Naive thymus-derived CD8-positive, alpha-beta T cell (primary cell): ENCODE data around the gene DHX35. TPM values are rescaled to one million over a fixed set of nuclear protein-coding genes. Genes with fewer than 3 reads are reported as not detected.

Source experiments
- ATAC-seq, 2 donors: fragments of 150-1000 bp; cut with Tn5 transposase in 1 of 2; sonication (Bioruptor Pico), chemical (Tn5 transposase) in 1 of 2; 1 replicate in 1 of 2; 2 replicates in 1 of 2; pipeline ENCODE4 v1.10.0; 2021; ENCODE audit warnings: mild to moderate bottlenecking in 2 of 2, moderate library complexity in 2 of 2
- POLR2A ChIA-PET: fragments of 350-600 bp; sonication (Branson Sonifier 250); formaldehyde crosslinking; loops from one replicate; lab custom pipeline; 2021; ENCODE audit warnings: antibody characterized with exemption; lab: Charles Lee
- DNase-seq, 10 donors: peaks; one replicate each; pipeline versions ENCODE4 v3.0.0 to v3.0.0-alpha.2; 2020 to 2022
- H3K27ac Mint-ChIP-seq, 10 donors: one replicate each; pipeline ENCODE4 v1.8.0; 2020 to 2022; ENCODE audit warnings: mild to moderate bottlenecking in 10 of 10, mixed read lengths in 10 of 10, moderate library complexity in 4 of 10, inconsistent platforms in 1 of 10
- H3K27me3 Mint-ChIP-seq, 5 donors: one replicate each; pipeline ENCODE4 v1.8.0; 2021 to 2022; ENCODE audit warnings: mixed read lengths in 5 of 5
- H3K36me3 Mint-ChIP-seq, 3 donors: one replicate each; pipeline ENCODE4 v1.8.0; 2020 to 2022; ENCODE audit warnings: mixed read lengths in 3 of 3, mild to moderate bottlenecking in 2 of 3, inconsistent platforms in 1 of 3
- H3K4me1 Mint-ChIP-seq, 4 donors: one replicate each; pipeline ENCODE4 v1.8.0; 2021 to 2022; ENCODE audit warnings: mixed read lengths in 4 of 4
- H3K4me3 Mint-ChIP-seq, 10 donors: one replicate each; pipeline ENCODE4 v1.8.0; 2020 to 2022; ENCODE audit warnings: mild to moderate bottlenecking in 10 of 10, mixed read lengths in 10 of 10, moderate library complexity in 6 of 10, inconsistent platforms in 1 of 10
- H3K9me3 Mint-ChIP-seq, 9 donors: one replicate each; pipeline ENCODE4 v1.8.0; 2020 to 2022; ENCODE audit warnings: mixed read lengths in 9 of 9, mild to moderate bottlenecking in 3 of 9, inconsistent platforms in 1 of 9, moderate library complexity in 1 of 9
- polyA plus RNA-seq, 3 donors: library from polyadenylated mRNA; unstranded; fragments of 300-500 nt; fragmentation: Illumina TruSeq; gene quantifications; one replicate each; pipeline ENCODE4 v1.2.3, GENCODE V29; 2021
- total RNA-seq, 8 experiments: library from RNA in 2 of 8; stranded (reverse) in 2 of 8; gene quantifications; one replicate each; pipeline ENCODE4 v1.2.3 and lab custom pipeline; 2021 to 2026

The DHX35 gene
- total and polyA plus RNA-seq, 5 experiments from 2014 or later: 5.4 to 12.5 (median 7.5) TPM

GRCh38 chr20:39082622-39083398, 120.7 kb downstream of the DHX35 start:
- Mint-ChIP-seq H3K36me3 (peaks cover 0 to 2% (median 0%) of the 10 kb centered on the region in 3 donors), H3K27ac (no peak overlapping the region)

GRCh38 chr20:39083761-39084160, 121.6 kb downstream of the DHX35 start:
- no peak for ATAC-seq
- no peak overlapping the region for H3K27ac Mint-ChIP-seq
- peaks cover 10 to 43% (median 12%) of the 10 kb centered on the region in 5 donors for H3K27me3 Mint-ChIP-seq
- H3K9me3 Mint-ChIP-seq: peaks cover 0 to 2% (median 0%) of the 10 kb centered on the region in 9 donors
- H3K4me1 Mint-ChIP-seq: no peaks in the 10 kb centered on the region
- POLR2A ChIA-PET: no interaction called here
- H3K4me3 Mint-ChIP-seq: no peak overlapping the region
- no peak for DNase-seq
- H3K36me3 Mint-ChIP-seq: peaks cover 0 to 2% (median 0%) of the 10 kb centered on the region in 3 donors

More at GRCh38 chr20:39082622-39083398, 120.7 kb downstream of the DHX35 start:
- DNase-seq (no peak), ATAC-seq (no peak)
- Mint-ChIP-seq H3K4me1 (no peaks in the 10 kb centered on the region), H3K9me3 (peaks cover 0 to 2% (median 0%) of the 10 kb centered on the region in 9 donors), H3K4me3 (no peak overlapping the region), H3K27me3 (peaks cover 14 to 52% (median 15%) of the 10 kb centered on the region in 5 donors)
- POLR2A ChIA-PET: no interaction called here

GRCh38 chr20:39089029-39089428, 126.9 kb downstream of the DHX35 start:
- Mint-ChIP-seq H3K27ac (peak overlapping the region in 3 of 10 donors; percentile 63 to 83 (median 79)), H3K9me3 (peaks cover 0 to 2% (median 0%) of the 10 kb centered on the region in 9 donors), H3K4me3 (no peak overlapping the region), H3K4me1 (peaks cover 0 to 4% (median under 1%) of the 10 kb centered on the region in 4 donors), H3K36me3 (peaks cover 0 to 2% (median 0%) of the 10 kb centered on the region in 3 donors), H3K27me3 (peaks cover 6 to 46% (median 15%) of the 10 kb centered on the region in 5 donors)
- DNase-seq (no peak), ATAC-seq (no peak)
- POLR2A ChIA-PET: no interaction called here

Other genes starting within 250 kb of the DHX35 start
- gene SLC32A1, start 237.9 kb upstream of the DHX35 start, total RNA-seq: not detected
- not detected for gene SLC32A1, start 237.9 kb upstream of the DHX35 start, polyA plus RNA-seq
- 10 to 100 TPM; 20.7 to 21.8 TPM for gene ACTR5, start 213.9 kb upstream of the DHX35 start, total RNA-seq
- gene ACTR5, start 213.9 kb upstream of the DHX35 start, polyA plus RNA-seq: 10 to 100 TPM in 2 of 3 donors, 1 to 10 TPM in 1; 8.8 to 10.3 (median 10.2) TPM
- 10 to 100 TPM; 31.4 to 33.6 TPM for gene PPP1R16B, start 156.6 kb upstream of the DHX35 start, total RNA-seq
- gene PPP1R16B, start 156.6 kb upstream of the DHX35 start, polyA plus RNA-seq: 10 to 100 TPM in 2 of 3 donors, 1 to 10 TPM in 1; 9.7 to 15.6 (median 13.4) TPM
- gene FAM83D, start 35.9 kb upstream of the DHX35 start, total RNA-seq: 1 to 10 TPM; 1.0 to 1.1 TPM
- under 1 TPM; 0.46 to 0.56 (median 0.49) TPM for gene FAM83D, start 35.9 kb upstream of the DHX35 start, polyA plus RNA-seq